Skeletal muscle satellite cell (primary cell): ENCODE measurements around the gene GFRA1.

Experiments
- H3K27me3 ChIP-seq: 2 replicates; pipeline ENCODE4 v1.7.0; 2013; ENCODE audit warnings: low read length; ENCODE audit not compliant: control insufficient read depth, insufficient read depth
- H3K36me3 ChIP-seq: 2 replicates; pipeline ENCODE4 v1.7.0; 2013; ENCODE audit warnings: mild to moderate bottlenecking, control low read depth, low read length; ENCODE audit not compliant: insufficient read depth
- H3K4me1 ChIP-seq: 2 replicates; pipeline ENCODE4 v1.7.0; 2013; ENCODE audit warnings: low read length; ENCODE audit not compliant: control insufficient read depth, insufficient read depth
- H3K4me2 ChIP-seq: 2 replicates; pipeline ENCODE4 v1.7.0; 2013; ENCODE audit warnings: mild to moderate bottlenecking, low read length
- H3K4me3 ChIP-seq: 2 replicates; pipeline ENCODE4 v1.7.0; 2013; ENCODE audit warnings: low read length
- H3K9ac ChIP-seq: 2 replicates; pipeline ENCODE4 v1.7.0; 2013; ENCODE audit warnings: mild to moderate bottlenecking, low read depth, low read length, moderate library complexity
- H3K9me3 ChIP-seq: replicated peaks from 2 replicates; pipeline ENCODE4 v1.7.0; 2013; ENCODE audit warnings: mild to moderate bottlenecking, control low read depth, low read length

Gene GFRA1

GRCh38 chr10:116029826-116030225 is 243.2 kb downstream of the GFRA1 start:
- no peaks in the 10 kb centered on the region for H3K4me1 ChIP-seq
- H3K9me3 ChIP-seq: no peaks in the 10 kb centered on the region
- no peaks in the 10 kb centered on the region for H3K27me3 ChIP-seq
- no peak overlapping the region for H3K9ac ChIP-seq
- no peaks in the 10 kb centered on the region for H3K36me3 ChIP-seq
- no peak overlapping the region for H3K4me3 ChIP-seq
- H3K4me2 ChIP-seq: no peak overlapping the region

- H3K27me3 ChIP-seq: no peaks in the 10 kb centered on the region
- H3K36me3 ChIP-seq: no peaks in the 10 kb centered on the region
- H3K9ac ChIP-seq: no peak overlapping the region
- H3K4me3 ChIP-seq: no peak overlapping the region
- H3K4me1 ChIP-seq: no peaks in the 10 kb centered on the region
- H3K9me3 ChIP-seq: no peaks in the 10 kb centered on the region
- H3K4me2 ChIP-seq: no peak overlapping the region
Measured at GRCh38 chr10:116027355-116027754, 245.7 kb downstream of the GFRA1 start.

GRCh38 chr10:116026725-116027124 is 246.3 kb downstream of the GFRA1 start:
- H3K27me3 ChIP-seq: no peaks in the 10 kb centered on the region
- H3K4me3 ChIP-seq: no peak overlapping the region
- no peak overlapping the region for H3K9ac ChIP-seq
- H3K4me1 ChIP-seq: no peaks in the 10 kb centered on the region
- H3K4me2 ChIP-seq: no peak overlapping the region
- no peaks in the 10 kb centered on the region for H3K36me3 ChIP-seq
- H3K9me3 ChIP-seq: no peaks in the 10 kb centered on the region

- no peaks in the 10 kb centered on the region for H3K27me3 ChIP-seq
- no peak overlapping the region for H3K4me2 ChIP-seq
- H3K36me3 ChIP-seq: no peaks in the 10 kb centered on the region
- H3K9ac ChIP-seq: no peak overlapping the region
- no peaks in the 10 kb centered on the region for H3K9me3 ChIP-seq
- no peaks in the 10 kb centered on the region for H3K4me1 ChIP-seq
- no peak overlapping the region for H3K4me3 ChIP-seq
Measured at GRCh38 chr10:116026315-116026714, 246.7 kb downstream of the GFRA1 start.

- Histone ChIP-seq H3K4me1 (no peaks in the 10 kb centered on the region), H3K36me3 (no peaks in the 10 kb centered on the region), H3K27me3 (no peaks in the 10 kb centered on the region), H3K9ac (no peak overlapping the region), H3K9me3 (no peaks in the 10 kb centered on the region), H3K4me3 (no peak overlapping the region), H3K4me2 (no peak overlapping the region)
Measured at GRCh38 chr10:116024271-116024878, 248.6 kb downstream of the GFRA1 start.

- H3K4me1 ChIP-seq: no peaks in the 10 kb centered on the region
- H3K9ac ChIP-seq: no peak overlapping the region
- H3K9me3 ChIP-seq: no peaks in the 10 kb centered on the region
- H3K36me3 ChIP-seq: no peaks in the 10 kb centered on the region
- no peak overlapping the region for H3K4me3 ChIP-seq
- no peak overlapping the region for H3K4me2 ChIP-seq
- no peaks in the 10 kb centered on the region for H3K27me3 ChIP-seq
Measured at GRCh38 chr10:116017405-116017804, 255.6 kb downstream of the GFRA1 start.

GRCh38 chr10:116015583-116016333 is 257.2 kb downstream of the GFRA1 start:
- Histone ChIP-seq H3K4me1 (no peaks in the 10 kb centered on the region), H3K36me3 (no peaks in the 10 kb centered on the region), H3K9ac (no peak overlapping the region)

GRCh38 chr10:116014871-116015582 is 258.0 kb downstream of the GFRA1 start:
- Histone ChIP-seq H3K4me2 (no peak overlapping the region), H3K4me1 (no peaks in the 10 kb centered on the region), H3K9me3 (no peaks in the 10 kb centered on the region), H3K9ac (no peak overlapping the region), H3K4me3 (no peak overlapping the region), H3K27me3 (no peaks in the 10 kb centered on the region), H3K36me3 (no peaks in the 10 kb centered on the region)

More at GRCh38 chr10:116015583-116016333, 257.2 kb downstream of the GFRA1 start:
- no peak overlapping the region for H3K4me2 ChIP-seq
- H3K4me3 ChIP-seq: no peak overlapping the region
- no peaks in the 10 kb centered on the region for H3K27me3 ChIP-seq
- H3K9me3 ChIP-seq: no peaks in the 10 kb centered on the region

GRCh38 chr10:116014326-116014725 is 258.7 kb downstream of the GFRA1 start:
- H3K4me1 ChIP-seq: no peaks in the 10 kb centered on the region
- no peaks in the 10 kb centered on the region for H3K9me3 ChIP-seq
- H3K9ac ChIP-seq: no peak overlapping the region
- H3K36me3 ChIP-seq: no peaks in the 10 kb centered on the region
- no peak overlapping the region for H3K4me3 ChIP-seq
- no peaks in the 10 kb centered on the region for H3K27me3 ChIP-seq
- no peak overlapping the region for H3K4me2 ChIP-seq

GRCh38 chr10:116011929-116012328 is 261.1 kb downstream of the GFRA1 start:
- Histone ChIP-seq H3K9me3 (no peaks in the 10 kb centered on the region), H3K4me1 (no peaks in the 10 kb centered on the region), H3K27me3 (no peaks in the 10 kb centered on the region)

GRCh38 chr10:116007256-116007891 is 265.6 kb downstream of the GFRA1 start:
- Histone ChIP-seq H3K27me3 (no peaks in the 10 kb centered on the region), H3K9me3 (no peaks in the 10 kb centered on the region), H3K4me3 (no peak overlapping the region), H3K9ac (no peak overlapping the region), H3K36me3 (no peaks in the 10 kb centered on the region), H3K4me1 (no peaks in the 10 kb centered on the region), H3K4me2 (no peak overlapping the region)

More at GRCh38 chr10:116011929-116012328, 261.1 kb downstream of the GFRA1 start:
- H3K36me3 ChIP-seq: no peaks in the 10 kb centered on the region
- H3K4me3 ChIP-seq: no peak overlapping the region
- H3K9ac ChIP-seq: no peak overlapping the region
- no peak overlapping the region for H3K4me2 ChIP-seq
